ENCODE results near the gene SYNE1.
"Not testable (repeated sequence)": the region's sequence is repeated elsewhere in the genome, so short reads cannot be mapped to it uniquely, and the experiment has no call there.

SYNE1 gene

GRCh38 chr6:152368751-152369624 is 268.2 kb downstream of the SYNE1 start:
- DNase-seq (ENCODE audit: low spot score): no peak

- DNase-seq (ENCODE audit: low spot score): no peak
Measured at GRCh38 chr6:152364866-152365265, 272.3 kb downstream of the SYNE1 start.

GRCh38 chr6:152360034-152360433 is 277.1 kb downstream of the SYNE1 start:
- no peak for DNase-seq (ENCODE audit: low spot score)

- peak; percentile 17 for DNase-seq (ENCODE audit: low spot score)
Measured at GRCh38 chr6:152356662-152357061, 280.5 kb downstream of the SYNE1 start.

GRCh38 chr6:152356016-152356415 is 281.1 kb downstream of the SYNE1 start:
- no peak for DNase-seq (ENCODE audit: low spot score)

GRCh38 chr6:152355166-152355565 is 282.0 kb downstream of the SYNE1 start:
- DNase-seq (ENCODE audit: low spot score): no peak

- no peak for DNase-seq (ENCODE audit: low spot score)
Measured at GRCh38 chr6:152353440-152353839, 283.7 kb downstream of the SYNE1 start.

- DNase-seq (ENCODE audit: low spot score): no peak
Measured at GRCh38 chr6:152351742-152352141, 285.4 kb downstream of the SYNE1 start.

GRCh38 chr6:152351110-152351509 is 286.1 kb downstream of the SYNE1 start:
- no peak for DNase-seq (ENCODE audit: low spot score)

- DNase-seq (ENCODE audit: low spot score): no peak
Measured at GRCh38 chr6:152348116-152348515, 289.0 kb downstream of the SYNE1 start.

- no peak for DNase-seq (ENCODE audit: low spot score)
Measured at GRCh38 chr6:152343735-152344360, 293.3 kb downstream of the SYNE1 start.

GRCh38 chr6:152341596-152341995 is 295.6 kb downstream of the SYNE1 start:
- DNase-seq (ENCODE audit: low spot score): no peak

- peak; percentile 48 for DNase-seq (ENCODE audit: low spot score)
Measured at GRCh38 chr6:152338335-152339125, 298.6 kb downstream of the SYNE1 start.

GRCh38 chr6:152334555-152334954 is 302.6 kb downstream of the SYNE1 start:
- DNase-seq (ENCODE audit: low spot score): no peak

- DNase-seq (ENCODE audit: low spot score): no peak
Measured at GRCh38 chr6:152330961-152331360, 306.2 kb downstream of the SYNE1 start.

GRCh38 chr6:152329638-152330448 is 307.3 kb downstream of the SYNE1 start:
- no peak for DNase-seq (ENCODE audit: low spot score)

- not testable (repeated sequence) for DNase-seq (ENCODE audit: low spot score)
Measured at GRCh38 chr6:152328200-152328599, 309.0 kb downstream of the SYNE1 start.

- no peak for DNase-seq (ENCODE audit: low spot score)
Measured at GRCh38 chr6:152323376-152323775, 313.8 kb downstream of the SYNE1 start.

- no peak for DNase-seq (ENCODE audit: low spot score)
Measured at GRCh38 chr6:152318278-152318677, 318.9 kb downstream of the SYNE1 start.

- no peak for DNase-seq (ENCODE audit: low spot score)
Measured at GRCh38 chr6:152316024-152316423, 321.1 kb downstream of the SYNE1 start.

- no peak for DNase-seq (ENCODE audit: low spot score)
Measured at GRCh38 chr6:152314483-152314832, 322.7 kb downstream of the SYNE1 start.

Data from germinal center (tissue), 1 donor.